Neural cell (in vitro differentiated cells): ENCODE measurements around the gene PANX1.

Experiments used
- EZH2 ChIP-seq: fragments of 200-600, 300-800 bp; shearing (Covaris generic), sonication (generic); IDR thresholded peaks from 2 replicates; pipeline ENCODE4 v1.6.1; 2014; ENCODE audit warnings: antibody characterized with exemption, low read length, borderline replicate concordance, mild to moderate bottlenecking; ENCODE audit not compliant: insufficient read depth, poor library complexity, severe bottlenecking
- TF ChIP-seq, protein P1 (sequence below): fragments of 450-650 bp; IDR thresholded peaks from 2 replicates; pipeline ENCODE4 v1.5.1; 2014; ENCODE audit warnings: antibody characterized with exemption, mild to moderate bottlenecking, moderate library complexity; ENCODE audit not compliant: poor library complexity, severe bottlenecking

DNA sequence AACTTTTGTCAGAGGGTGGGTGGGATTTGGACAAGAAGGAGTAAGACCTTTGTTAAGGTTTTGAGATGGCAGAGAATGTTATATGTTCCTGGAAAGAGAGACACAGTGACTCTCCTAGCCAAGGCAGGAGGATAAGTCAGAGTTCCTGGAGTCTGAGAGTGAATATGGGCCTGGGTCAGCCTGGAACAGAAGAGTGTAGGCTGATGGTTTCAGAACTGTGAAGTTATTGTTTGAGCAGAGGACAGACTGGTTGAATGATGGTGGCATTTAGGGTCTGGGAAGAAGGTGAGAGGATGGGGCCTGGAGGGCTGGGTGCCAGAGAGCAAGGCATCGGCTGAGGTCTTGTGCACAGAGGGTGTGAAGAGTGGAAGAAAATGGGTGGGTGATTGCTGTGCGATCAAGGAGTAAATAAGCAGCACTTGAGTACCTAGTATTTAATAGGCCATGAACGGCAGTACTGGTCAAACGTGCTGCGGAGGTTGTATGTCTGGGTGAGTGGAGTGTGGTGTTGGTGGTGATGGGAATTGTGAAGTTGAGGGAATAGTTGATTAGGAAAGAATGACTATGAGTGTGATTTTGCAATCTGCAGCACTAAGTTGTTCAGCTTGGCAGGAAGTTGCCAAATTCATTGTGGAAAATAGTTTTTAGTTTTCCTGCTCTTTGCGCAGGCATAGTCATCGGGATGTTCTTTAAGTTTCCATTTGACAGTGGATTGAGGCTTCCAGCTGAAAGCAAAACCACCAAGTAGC, 1.8 kb downstream of the PANX1 start:
- TF ChIP-seq, protein P1, sequence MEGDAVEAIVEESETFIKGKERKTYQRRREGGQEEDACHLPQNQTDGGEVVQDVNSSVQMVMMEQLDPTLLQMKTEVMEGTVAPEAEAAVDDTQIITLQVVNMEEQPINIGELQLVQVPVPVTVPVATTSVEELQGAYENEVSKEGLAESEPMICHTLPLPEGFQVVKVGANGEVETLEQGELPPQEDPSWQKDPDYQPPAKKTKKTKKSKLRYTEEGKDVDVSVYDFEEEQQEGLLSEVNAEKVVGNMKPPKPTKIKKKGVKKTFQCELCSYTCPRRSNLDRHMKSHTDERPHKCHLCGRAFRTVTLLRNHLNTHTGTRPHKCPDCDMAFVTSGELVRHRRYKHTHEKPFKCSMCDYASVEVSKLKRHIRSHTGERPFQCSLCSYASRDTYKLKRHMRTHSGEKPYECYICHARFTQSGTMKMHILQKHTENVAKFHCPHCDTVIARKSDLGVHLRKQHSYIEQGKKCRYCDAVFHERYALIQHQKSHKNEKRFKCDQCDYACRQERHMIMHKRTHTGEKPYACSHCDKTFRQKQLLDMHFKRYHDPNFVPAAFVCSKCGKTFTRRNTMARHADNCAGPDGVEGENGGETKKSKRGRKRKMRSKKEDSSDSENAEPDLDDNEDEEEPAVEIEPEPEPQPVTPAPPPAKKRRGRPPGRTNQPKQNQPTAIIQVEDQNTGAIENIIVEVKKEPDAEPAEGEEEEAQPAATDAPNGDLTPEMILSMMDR: no peak
- no peak for TF ChIP-seq EZH2
